H1 (cell line): ENCODE measurements around the gene FES.

ENCODE experiments used
- CHD1 ChIP-seq: IDR thresholded peaks from 2 replicates; pipeline ENCODE4 v1.6.1; 2012; ENCODE audit warnings: low read depth, low read length, improper control_type of control experiment
- CTCF ChIP-seq, 3 experiments: IDR thresholded peaks; 1 replicate in 2 of 3; 2 replicates in 1 of 3; pipeline versions ENCODE4 v1.5.1 to v1.6.1; 2011; ENCODE audit warnings: low read length in 3 of 3, mild to moderate bottlenecking in 3 of 3, inconsistent platforms in 2 of 3, low read depth in 1 of 3, moderate library complexity in 1 of 3; ENCODE audit not compliant: insufficient read depth in 1 of 3; ENCODE audit errors: control extremely low read depth in 1 of 3
- GABPA ChIP-seq: IDR thresholded peaks from 2 replicates; pipeline ENCODE4 v1.6.1; 2011; ENCODE audit warnings: mild to moderate bottlenecking, low read length, moderate library complexity, borderline replicate concordance; ENCODE audit not compliant: insufficient read depth
- HDAC6 ChIP-seq: IDR thresholded peaks from one replicate; pipeline ENCODE4 v1.7.1; 2012; ENCODE audit warnings: low read depth, mild to moderate bottlenecking, inconsistent platforms, low read length, moderate library complexity
- JUN ChIP-seq: IDR thresholded peaks from 2 replicates; pipeline ENCODE4 v1.6.1; 2011; ENCODE audit warnings: low read depth, mild to moderate bottlenecking, improper control_type of control experiment, low read length
- RBBP5 ChIP-seq: IDR thresholded peaks from 2 replicates; pipeline ENCODE4 v1.7.1; 2012; ENCODE audit warnings: low read depth, mild to moderate bottlenecking, inconsistent platforms, low read length, moderate library complexity, borderline replicate concordance
- SUZ12 ChIP-seq: fragments of 200-600 bp; sonication (generic); IDR thresholded peaks from 2 replicates; pipeline ENCODE4 v1.6.1; 2012; ENCODE audit warnings: mild to moderate bottlenecking, inconsistent platforms, low read length, moderate library complexity, mixed read lengths
- TF ChIP-seq, protein P1 (sequence below): IDR thresholded peaks from 2 replicates; pipeline ENCODE4 v1.6.1; 2012; ENCODE audit warnings: inconsistent platforms

DNA sequence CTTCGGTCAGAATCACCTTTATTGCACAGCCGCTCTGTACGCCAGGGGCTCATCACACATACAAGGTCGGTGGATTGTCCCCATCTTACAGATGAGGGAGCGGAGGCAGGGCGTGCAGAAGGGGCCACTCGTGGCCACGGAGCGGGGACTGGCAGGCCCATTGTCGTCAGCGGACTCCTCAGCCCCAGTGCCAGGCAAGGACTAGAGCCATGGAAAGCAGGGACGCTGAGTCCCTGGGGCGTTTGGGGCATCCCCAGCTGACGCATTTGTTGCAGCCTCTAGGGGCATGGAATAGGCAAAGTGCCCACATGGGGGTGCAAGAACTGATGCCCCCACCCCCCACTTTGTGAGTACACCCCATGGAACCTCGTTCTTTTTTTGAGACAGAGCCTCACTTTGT is 45.8 kb upstream of the FES start:
- TF ChIP-seq CHD1: no peak
- TF ChIP-seq CTCF (IDR thresholded peaks at IDR 0.05; ENCODE audit: control extremely low read depth in 1 of 3, insufficient read depth in 1 of 3, low read depth in 1 of 3, low read length in 3 of 3): no peak
- no peak for TF ChIP-seq RBBP5
- TF ChIP-seq JUN: no peak
- TF ChIP-seq, protein P1, sequence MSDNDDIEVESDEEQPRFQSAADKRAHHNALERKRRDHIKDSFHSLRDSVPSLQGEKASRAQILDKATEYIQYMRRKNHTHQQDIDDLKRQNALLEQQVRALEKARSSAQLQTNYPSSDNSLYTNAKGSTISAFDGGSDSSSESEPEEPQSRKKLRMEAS: no peak
- TF ChIP-seq GABPA: no peak
- no peak for TF ChIP-seq HDAC6
- no peak for TF ChIP-seq SUZ12
